Measurements from ENCODE around the gene SNX19.

- no peak for TF ChIP-seq POLR2A (IDR thresholded peaks at IDR 0.05)
- no peak for TF ChIP-seq CTCF (IDR thresholded peaks at IDR 0.05)
Observed at GRCh38 chr11:130873761-130874160, 42.5 kb downstream of the SNX19 start.
